Spleen (tissue), 11 donors: ENCODE measurements around the gene ST6GALNAC5. TPM values are rescaled to one million over a fixed set of nuclear protein-coding genes. Genes with fewer than 3 reads are reported as not detected.

Experiments
- DNase-seq: peaks from one replicate; pipeline ENCODE4 v3.0.0-alpha.2; 2020
- H3K27ac ChIP-seq, 8 donors: fragments of 200-600 bp; sonication (generic) in 7 of 8; 1 replicate in 4 of 8; 2 replicates in 4 of 8; pipeline versions ENCODE4 v1.5.0 to v1.8.0; 2016 to 2021; ENCODE audit warnings: inconsistent platforms in 4 of 8, mild to moderate bottlenecking in 4 of 8, moderate library complexity in 1 of 8
- H3K27me3 ChIP-seq, 7 donors: fragments of 200-600 bp; sonication (generic) in 6 of 7; replicated peaks in 1 of 7; 1 replicate in 4 of 7; 2 replicates in 3 of 7; pipeline versions ENCODE4 v1.5.0 to v1.8.0; 2016 to 2021; ENCODE audit warnings: inconsistent platforms in 3 of 7, mild to moderate bottlenecking in 1 of 7
- H3K36me3 ChIP-seq, 6 donors: fragments of 200-600 bp; sonication (generic) in 5 of 6; 1 replicate in 4 of 6; 2 replicates in 2 of 6; pipeline versions ENCODE4 v1.5.0 to v1.8.0; 2016 to 2021; ENCODE audit warnings: inconsistent platforms in 2 of 6
- H3K4me1 ChIP-seq, 6 donors: fragments of 200-600 bp; sonication (generic) in 5 of 6; 1 replicate in 3 of 6; 2 replicates in 3 of 6; pipeline versions ENCODE4 v1.5.0 to v1.8.0; 2016 to 2021; ENCODE audit warnings: inconsistent platforms in 3 of 6
- H3K4me3 ChIP-seq, 8 donors: fragments of 200-600 bp; sonication (generic) in 7 of 8; 1 replicate in 4 of 8; 2 replicates in 4 of 8; pipeline versions ENCODE4 v1.5.0 to v1.8.0; 2016 to 2021; ENCODE audit warnings: inconsistent platforms in 4 of 8, mild to moderate bottlenecking in 4 of 8, moderate library complexity in 2 of 8
- H3K9me3 ChIP-seq, 8 donors: fragments of 200-600 bp; sonication (generic) in 7 of 8; 1 replicate in 4 of 8; 2 replicates in 4 of 8; pipeline versions ENCODE4 v1.5.0 to v1.8.0; 2016 to 2021; ENCODE audit warnings: inconsistent platforms in 4 of 8
- CTCF ChIP-seq, 11 experiments: fragments of 200-600 bp in 7 of 11; fragments of 450-650 bp in 4 of 11; sonication (generic) in 4 of 11; IDR thresholded peaks in 8 of 11; conservative IDR thresholded peaks in 3 of 11; 1 replicate in 7 of 11; 2 replicates in 4 of 11; pipeline versions ENCODE4 v1.4.0 to v1.8.0; 2016 to 2021; ENCODE audit warnings: antibody characterized with exemption in 11 of 11, inconsistent platforms in 4 of 11, mild to moderate bottlenecking in 1 of 11
- POLR2A ChIP-seq, 3 donors: fragments of 450-650 bp; IDR thresholded peaks; one replicate each; pipeline ENCODE4 v1.5.1; 2017; ENCODE audit warnings: antibody characterized with exemption in 3 of 3, mild to moderate bottlenecking in 1 of 3
- POLR2AphosphoS5 ChIP-seq, 3 donors: sonication (generic); formaldehyde crosslinking; IDR thresholded peaks; one replicate each; pipeline ENCODE4 v1.5.1; 2017; ENCODE audit warnings: antibody characterized with exemption in 3 of 3
- WGBS, 5 donors: extraction: QIAGEN DNeasy Blood & Tissue Kit in 3 of 5; methylation state at CpG; one replicate each; pipeline versions ENCODE4 v1.1.5 to v1.1.7; 2013 to 2018; 5-methylcytosine and 5-hydroxymethylcytosine counted together
- intact Hi-C: fragments of 100-400 bp; cut with DNase I; formaldehyde crosslinking; loops from one replicate; pipeline ENCODE4 v1.15.0; 2023; ENCODE audit warnings: low total_unique reads
- polyA plus RNA-seq, 3 donors: library from polyadenylated mRNA; stranded (reverse); fragments of 200-250 nt; gene quantifications; one replicate each; pipeline ENCODE4 v1.2.1, GENCODE V29; 2013
- total RNA-seq, 7 donors: library from RNA; depleted of rRNA in 3 of 7; stranded (reverse); fragments of >200 nt in 3 of 7; fragmentation: NEBNext Ultra II Directional in 4 of 7; extraction: Animal tissue kit (Norgen Biotek cat#: 25700) in 4 of 7; gene quantifications; one replicate each; pipeline versions ENCODE4 v1.1.0 to v1.2.1, GENCODE V29; 2016 to 2021
- donor health status: healthy with polysubstance abuse.
- donor health status: DM: no; HTN: no; CAD: no; lungs with moderate emphysema.
- donor health status: DM: no; HTN: no; CAD: no.
- donor health status: Bipolar disorder and iron deficiency.
- donor health status: healthy.
- donor health status: DM: no; HTN: no; CAD: no.
- donor health status: DM: yes; HTN: yes; CAD: no.

Gene ST6GALNAC5
- total and polyA plus RNA-seq, 10 donors: 0.15 to 2.3 (median 1.6) TPM

DNA sequence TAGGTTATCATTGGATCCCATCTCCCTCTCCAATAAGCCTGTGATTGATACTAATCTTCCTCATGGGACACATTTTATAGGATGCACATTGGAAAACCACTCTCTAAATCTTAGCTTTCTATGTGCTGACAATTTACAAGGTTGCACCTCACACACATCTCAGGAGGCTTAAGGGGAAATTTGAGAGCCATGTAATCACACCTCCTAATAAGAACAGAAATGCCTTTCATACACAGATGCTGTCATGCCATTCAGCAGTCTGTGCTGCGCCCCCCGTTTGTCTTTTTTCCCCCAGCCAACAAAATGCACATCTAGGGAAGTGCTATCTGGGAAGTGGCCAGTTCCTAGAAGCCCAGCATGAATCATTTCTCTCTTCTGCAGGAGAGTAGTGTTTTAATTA lies 154.5 kb downstream of the ST6GALNAC5 start:
- 78 to 90% (median 87%) methylated on average over 2 of the region's 2 CpGs for WGBS, 5 donors
- Histone ChIP-seq H3K27me3 (peaks cover 0 to 7% (median 0%) of the 10 kb centered on the region in 7 donors), H3K4me3 (no peak overlapping the region), H3K36me3 (no peaks in the 10 kb centered on the region), H3K4me1 (no peaks in the 10 kb centered on the region), H3K27ac (no peak overlapping the region), H3K9me3 (no peaks in the 10 kb centered on the region)
- TF ChIP-seq POLR2AphosphoS5 (IDR thresholded peaks at IDR 0.05) (no peak), CTCF (IDR thresholded peaks at IDR 0.05 in 8 of 11, conservative IDR thresholded peaks at IDR 0.05 in 3 of 11) (no peak), POLR2A (IDR thresholded peaks at IDR 0.05) (no peak)
- DNase-seq: no peak
- intact Hi-C loops: no loop called here

DNA sequence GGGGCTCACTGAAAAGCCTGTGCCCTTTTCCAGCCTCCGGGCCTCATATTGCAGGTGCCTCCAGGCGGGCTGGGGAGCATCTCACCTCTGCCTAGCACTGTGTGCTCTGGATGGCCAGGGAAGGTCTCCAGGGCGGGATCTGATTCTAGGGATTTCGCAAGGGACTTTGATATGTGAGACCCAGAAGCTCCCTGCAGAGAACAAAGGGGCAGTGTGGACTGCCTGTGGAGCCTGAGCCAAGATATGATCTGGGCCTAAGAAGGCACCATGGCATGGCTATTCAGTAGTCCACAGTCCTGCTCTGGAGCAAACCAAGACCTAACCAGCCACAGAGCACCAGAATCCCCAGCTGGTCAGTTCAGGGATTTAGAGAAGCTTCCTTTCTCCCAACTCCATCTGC lies 157.2 kb downstream of the ST6GALNAC5 start:
- H3K36me3 ChIP-seq: no peaks in the 10 kb centered on the region
- intact Hi-C loops: no loop called here
- H3K4me3 ChIP-seq: no peak overlapping the region
- DNase-seq: no peak
- no peaks in the 10 kb centered on the region for H3K4me1 ChIP-seq
- TF ChIP-seq POLR2A (IDR thresholded peaks at IDR 0.05) (no peak), CTCF (IDR thresholded peaks at IDR 0.05 in 8 of 11, conservative IDR thresholded peaks at IDR 0.05 in 3 of 11) (no peak), POLR2AphosphoS5 (IDR thresholded peaks at IDR 0.05) (no peak)
- no peaks in the 10 kb centered on the region for H3K9me3 ChIP-seq
- no peak overlapping the region for H3K27ac ChIP-seq
- 80 to 100% (median 86%) methylated on average over 1 to 4 of the region's 4 CpGs for WGBS, 5 donors
- no peaks in the 10 kb centered on the region for H3K27me3 ChIP-seq

DNA sequence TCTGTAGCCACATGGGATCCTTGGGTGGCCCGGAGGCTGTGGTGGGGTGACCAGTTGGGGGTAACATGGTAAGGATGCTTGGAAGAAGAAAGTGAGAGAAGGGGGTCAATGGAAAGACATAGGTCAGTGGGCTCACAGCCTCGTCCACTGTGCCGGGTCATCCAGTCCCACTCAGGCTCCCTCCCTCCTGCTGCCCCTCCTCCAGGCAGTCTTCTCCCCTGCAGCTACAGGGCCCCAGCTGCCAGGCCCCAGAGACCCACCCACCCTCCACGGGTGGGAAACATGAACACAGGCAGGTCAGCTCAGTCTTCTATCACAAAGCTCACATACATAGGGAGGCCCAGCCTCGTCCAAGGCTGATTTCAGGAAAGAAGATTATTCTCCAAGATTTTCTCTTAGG lies 158.3 kb downstream of the ST6GALNAC5 start:
- no peak overlapping the region for H3K4me3 ChIP-seq
- peaks cover 0 to under 1% (median 0%) of the 10 kb centered on the region in 7 donors for H3K27me3 ChIP-seq
- H3K4me1 ChIP-seq: no peaks in the 10 kb centered on the region
- TF ChIP-seq CTCF (IDR thresholded peaks at IDR 0.05 in 8 of 11, conservative IDR thresholded peaks at IDR 0.05 in 3 of 11) (no peak), POLR2A (IDR thresholded peaks at IDR 0.05) (no peak), POLR2AphosphoS5 (IDR thresholded peaks at IDR 0.05) (no peak)
- DNase-seq: no peak
- WGBS, 5 donors: 82 to 94% (median 86%) methylated on average over 5 of the region's 5 CpGs
- intact Hi-C loops: no loop called here
- no peaks in the 10 kb centered on the region for H3K36me3 ChIP-seq
- H3K9me3 ChIP-seq: no peaks in the 10 kb centered on the region
- H3K27ac ChIP-seq: no peak overlapping the region

GRCh38 chr1:77026135-77026534 lies 158.9 kb downstream of the ST6GALNAC5 start:
- no peaks in the 10 kb centered on the region for H3K36me3 ChIP-seq
- 65 to 91% (median 68%) methylated on average over 2 of the region's 2 CpGs for WGBS, 5 donors
- H3K4me3 ChIP-seq: no peak overlapping the region
- intact Hi-C loops: no loop called here
- H3K4me1 ChIP-seq: no peaks in the 10 kb centered on the region
- peaks cover 0 to 4% (median 0%) of the 10 kb centered on the region in 7 donors for H3K27me3 ChIP-seq
- H3K9me3 ChIP-seq: no peaks in the 10 kb centered on the region
- H3K27ac ChIP-seq: no peak overlapping the region
- DNase-seq: no peak
- no peak for TF ChIP-seq POLR2A (IDR thresholded peaks at IDR 0.05)
- no peak for TF ChIP-seq POLR2AphosphoS5 (IDR thresholded peaks at IDR 0.05)
- no peak for TF ChIP-seq CTCF (IDR thresholded peaks at IDR 0.05 in 8 of 11, conservative IDR thresholded peaks at IDR 0.05 in 3 of 11)
